GM21528 (cell line): Measurements from ENCODE around the gene MTMR12.

Experiments
- ATAC-seq: cut with Tn5 transposase; IDR thresholded peaks from one replicate; pipeline ENCODE4 v1.9.1; 2021; ENCODE audit warnings: mild to moderate bottlenecking, moderate library complexity; ENCODE audit not compliant: unreplicated experiment, low FRiP score

Gene MTMR12

GRCh38 chr5:32207355-32207634 is 105.4 kb downstream of the MTMR12 start:
- ATAC-seq: no peak

GRCh38 chr5:32206509-32207354 is 106.0 kb downstream of the MTMR12 start:
- no peak for ATAC-seq

GRCh38 chr5:32206053-32206452 is 106.7 kb downstream of the MTMR12 start:
- ATAC-seq: no peak

GRCh38 chr5:32202394-32202793 is 110.3 kb downstream of the MTMR12 start:
- ATAC-seq: no peak

- ATAC-seq: no peak
Observed at GRCh38 chr5:32201122-32201753, 111.5 kb downstream of the MTMR12 start.

GRCh38 chr5:32197032-32197431 is 115.7 kb downstream of the MTMR12 start:
- no peak for ATAC-seq

- ATAC-seq: no peak
Observed at GRCh38 chr5:32195265-32195664, 117.5 kb downstream of the MTMR12 start.

GRCh38 chr5:32193591-32193990 is 119.1 kb downstream of the MTMR12 start:
- ATAC-seq: peak; percentile 80

GRCh38 chr5:32190095-32190494 is 122.6 kb downstream of the MTMR12 start:
- ATAC-seq: no peak

GRCh38 chr5:32187675-32188074 is 125.1 kb downstream of the MTMR12 start:
- ATAC-seq: no peak

- ATAC-seq: peak; percentile 66
Observed at GRCh38 chr5:32182463-32183063, 130.2 kb downstream of the MTMR12 start.
